Endothelial cell of umbilical vein (primary cell): Measurements from ENCODE around the gene CARNS1. TPM values are rescaled to one million over a fixed set of nuclear protein-coding genes. Genes with fewer than 3 reads are reported as not detected.

Experiments
- BruUV-seq: library from RNA; stranded (reverse); fragments of 400-500 nt; replicated peaks from 2 replicates; lab custom pipeline; 2021; lab: Mats Ljungman, UMichigan
- CTCF ChIA-PET: fragments of 300-600, 350-600 bp; sonication (Branson Sonifier 250); formaldehyde crosslinking; loops from one replicate; lab custom pipeline; 2021; ENCODE audit warnings: antibody characterized with exemption, inconsistent platforms; lab: Charles Lee
- POLR2A ChIA-PET: fragments of 300-600, 350-600 bp; sonication (Branson Sonifier 250); formaldehyde crosslinking; loops from one replicate; lab custom pipeline; 2021; ENCODE audit warnings: antibody characterized with exemption, inconsistent platforms; lab: Charles Lee
- DNase-seq: peaks from one replicate; pipeline ENCODE4 v3.0.0-alpha.2; 2011; ENCODE audit warnings: low read depth, low spot score
- FAIRE-seq: peaks from 2 replicates; lab custom pipeline; 2011; peaks lifted over from hg19 to GRCh38; lab: Jason Lieb, UNC
- H2AFZ ChIP-seq: 2 replicates; pipeline ENCODE4 v1.6.0; 2012; ENCODE audit warnings: low read depth, low read length, control low read depth, inconsistent platforms
- H3K27ac ChIP-seq: 2 replicates; pipeline ENCODE4 v1.5.1; 2011; ENCODE audit warnings: low read depth, mild to moderate bottlenecking, control low read depth, low read length, moderate library complexity; ENCODE audit not compliant: insufficient read depth
- H3K27me3 ChIP-seq, 2 experiments: 2 replicates each; pipeline versions ENCODE4 v1.6.0 to v1.6.1; 2011; ENCODE audit warnings: low read length in 2 of 2, mixed read lengths in 1 of 2; ENCODE audit not compliant: control insufficient read depth in 2 of 2, insufficient read depth in 2 of 2
- H3K36me3 ChIP-seq, 2 experiments: 2 replicates in 1 of 2; 3 replicates in 1 of 2; pipeline ENCODE4 v1.5.1; 2011; ENCODE audit warnings: low read length in 2 of 2, mild to moderate bottlenecking in 1 of 2, moderate library complexity in 1 of 2; ENCODE audit not compliant: control insufficient read depth in 2 of 2, insufficient read depth in 2 of 2; ENCODE audit errors: extremely low read depth in 1 of 2
- H3K4me1 ChIP-seq: 3 replicates; pipeline ENCODE4 v1.5.1; 2011; ENCODE audit warnings: mild to moderate bottlenecking, low read length; ENCODE audit not compliant: control insufficient read depth, insufficient read depth; ENCODE audit errors: extremely low read depth
- H3K4me2 ChIP-seq: 2 replicates; pipeline ENCODE4 v1.6.1; 2011; ENCODE audit warnings: low read length, control low read depth, mixed read lengths; ENCODE audit not compliant: insufficient read depth
- H3K4me3 ChIP-seq, 3 experiments: fragments of 200-600 bp in 1 of 3; sonication (generic), shearing (Covaris generic) in 1 of 3; replicated peaks in 1 of 3; 2 replicates each; pipeline ENCODE4 v1.5.1; 2011 to 2016; ENCODE audit warnings: control low read depth in 3 of 3, low read length in 3 of 3, mild to moderate bottlenecking in 2 of 3, inconsistent platforms in 1 of 3, low read depth in 1 of 3, moderate library complexity in 1 of 3; ENCODE audit not compliant: insufficient read depth in 1 of 3
- H3K79me2 ChIP-seq: 2 replicates; pipeline ENCODE4 v1.6.0; 2012; ENCODE audit warnings: low read length, inconsistent platforms; ENCODE audit not compliant: control insufficient read depth, insufficient read depth
- H3K9ac ChIP-seq: replicated peaks from 2 replicates; pipeline ENCODE3; 2011; ENCODE audit warnings: low read length, control low read depth; ENCODE audit not compliant: insufficient read depth; ENCODE audit errors: extremely low read depth
- H3K9me1 ChIP-seq: replicated peaks from 3 replicates; pipeline ENCODE4 v1.6.0; 2011; ENCODE audit warnings: mild to moderate bottlenecking, low read length; ENCODE audit not compliant: control insufficient read depth, insufficient read depth; ENCODE audit errors: extremely low read depth
- H3K9me3 ChIP-seq: replicated peaks from 2 replicates; pipeline ENCODE4 v1.5.1; 2012; ENCODE audit warnings: low read length, inconsistent platforms; ENCODE audit not compliant: control insufficient read depth, insufficient read depth
- H4K20me1 ChIP-seq: replicated peaks from 2 replicates; pipeline ENCODE3; 2011; ENCODE audit warnings: mild to moderate bottlenecking, low read length; ENCODE audit not compliant: control insufficient read depth, insufficient read depth; ENCODE audit errors: extremely low read depth
- CTCF ChIP-seq, 2 donors: IDR thresholded peaks; 1 replicate in 1 of 2; 2 replicates in 1 of 2; pipeline ENCODE4 v1.5.1; 2011; ENCODE audit warnings: low read length in 2 of 2, mild to moderate bottlenecking in 2 of 2, moderate library complexity in 2 of 2, control low read depth in 1 of 2, inconsistent platforms in 1 of 2, low read depth in 1 of 2; ENCODE audit not compliant: insufficient read depth in 1 of 2; ENCODE audit errors: extremely low read depth in 1 of 2
- EZH2 ChIP-seq: IDR thresholded peaks from 2 replicates; pipeline ENCODE4 v1.6.1; 2012; ENCODE audit warnings: borderline replicate concordance, low read depth, mild to moderate bottlenecking, moderate library complexity, low read length, inconsistent platforms; ENCODE audit not compliant: severe bottlenecking
- FOS ChIP-seq: IDR thresholded peaks from 2 replicates; pipeline ENCODE4 v1.6.1; 2011; ENCODE audit warnings: mild to moderate bottlenecking, low read length, moderate library complexity, borderline replicate concordance; ENCODE audit not compliant: insufficient read depth
- GATA2 ChIP-seq: IDR thresholded peaks from 2 replicates; pipeline ENCODE4 v1.7.0; 2011; ENCODE audit warnings: low read depth, mild to moderate bottlenecking, moderate library complexity, mixed read lengths, low read length; ENCODE audit not compliant: insufficient read length, insufficient read depth
- JUN ChIP-seq: IDR thresholded peaks from 2 replicates; pipeline ENCODE4 v1.6.1; 2011; ENCODE audit warnings: borderline replicate concordance, low read depth; ENCODE audit not compliant: insufficient read length, insufficient read depth
- MYC ChIP-seq: IDR thresholded peaks from one replicate; pipeline ENCODE4 v1.6.1; 2011; ENCODE audit warnings: mild to moderate bottlenecking, low read depth, low read length
- POLR2A ChIP-seq: IDR thresholded peaks from 2 replicates; pipeline ENCODE4 v1.6.1; 2012; ENCODE audit warnings: low read depth, mild to moderate bottlenecking, control low read depth, low read length
- POLR2AphosphoS5 ChIP-seq: IDR thresholded peaks from 2 replicates; pipeline ENCODE4 v1.6.1; 2012; ENCODE audit warnings: low read depth, mild to moderate bottlenecking, control low read depth, low read length, moderate library complexity; ENCODE audit not compliant: insufficient read depth
- dilution Hi-C: fragments of 300-500 bp; cut with MboI; formaldehyde crosslinking; loops from one replicate; pipeline ENCODE4 v1.15.0; 2019; ENCODE audit warnings: low sequenced_read_pairs; ENCODE audit not compliant: extremely low pct_ligation_motif_present
- intact Hi-C: fragments of 100-400 bp; cut with micrococcal nuclease; formaldehyde crosslinking; loops from one replicate; pipeline ENCODE4 v1.10.0; 2022
- polyA plus RNA-seq, 4 experiments: library from polyadenylated mRNA; depleted of rRNA in 3 of 4; stranded (reverse) in 3 of 4; unstranded in 1 of 4; fragments of >200 nt; gene quantifications; 2 replicates each; pipeline versions ENCODE4 v1.2.1 to v1.2.3, GENCODE V29; 2011 to 2012; ENCODE audit warnings: missing spikeins in 1 of 4
- total RNA-seq: library from RNA; stranded (reverse); gene quantifications from 2 replicates; pipeline ENCODE4 v1.2.3, GENCODE V29; 2021
- TF ChIP-seq, protein P1 (sequence below): IDR thresholded peaks from 2 replicates; pipeline ENCODE4 v1.6.1; 2011; ENCODE audit not compliant: insufficient read depth, insufficient read length

The CARNS1 gene
- total and polyA plus RNA-seq, 2 donors (not counting 3 experiments of a cell fraction or from before 2014, with no cell fraction given) = 0.14 to 0.35 TPM

GRCh38 chr11:67367761-67368227, 47.7 kb upstream of the CARNS1 start:
- Histone ChIP-seq H2AFZ (no peak overlapping the region), H3K9me3 (no peaks in the 10 kb centered on the region), H3K27ac (no peak overlapping the region), H3K9ac (no peak overlapping the region), H4K20me1 (no peaks in the 10 kb centered on the region), H3K36me3 (no peaks in the 10 kb centered on the region), H3K4me1 (peaks cover 28% of the 10 kb centered on the region), H3K27me3 (no peaks in the 10 kb centered on the region), H3K9me1 (no peaks in the 10 kb centered on the region), H3K4me2 (no peak overlapping the region), H3K4me3 (no peak overlapping the region), H3K79me2 (peaks cover 14% of the 10 kb centered on the region)
- FAIRE-seq = no peak
- no peak for DNase-seq
- no TSS peak for BruUV-seq
- TF ChIP-seq, protein P1, sequence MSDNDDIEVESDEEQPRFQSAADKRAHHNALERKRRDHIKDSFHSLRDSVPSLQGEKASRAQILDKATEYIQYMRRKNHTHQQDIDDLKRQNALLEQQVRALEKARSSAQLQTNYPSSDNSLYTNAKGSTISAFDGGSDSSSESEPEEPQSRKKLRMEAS = no peak
- TF ChIP-seq CTCF (IDR thresholded peaks at IDR 0.05; ENCODE audit: extremely low read depth in 1 of 2, insufficient read depth in 1 of 2, low read depth in 1 of 2, low read length in 2 of 2) (no peak), MYC (no peak), POLR2A (no peak), POLR2AphosphoS5 (no peak), FOS (no peak), EZH2 (no peak), JUN (no peak), GATA2 (no peak)
- CTCF ChIA-PET = interaction anchor here (0.5 to 2.0 kb wide), 3 partner anchors 11 to 15 kb away, joined by 3 to 6 read pairs (median 5); no protein-coding TSS in a partner anchor
- POLR2A ChIA-PET = no interaction called here
- dilution Hi-C loops = no loop called here
- intact Hi-C loops = no loop called here
